ENCODE data around the gene SCARF2.
"Not testable (repeated sequence)": the region's sequence is repeated elsewhere in the genome, so short reads cannot be mapped to it uniquely, and the experiment has no call there.

SCARF2 gene

GRCh38 chr22:20398420-20398819 is 39.2 kb downstream of the SCARF2 start:
- DNase-seq (no peak), ATAC-seq (replicated peaks) (no peak)
- Mint-ChIP-seq H3K36me3 (peaks cover 14% of the 10 kb centered on the region in 2 donors), H3K27ac (no peak overlapping the region), H3K4me1 (peaks cover 26 to 48% of the 10 kb centered on the region in 2 donors), H3K9me3 (no peaks in the 10 kb centered on the region), H3K4me3 (no peak overlapping the region), H3K27me3 (no peaks in the 10 kb centered on the region)

DNA sequence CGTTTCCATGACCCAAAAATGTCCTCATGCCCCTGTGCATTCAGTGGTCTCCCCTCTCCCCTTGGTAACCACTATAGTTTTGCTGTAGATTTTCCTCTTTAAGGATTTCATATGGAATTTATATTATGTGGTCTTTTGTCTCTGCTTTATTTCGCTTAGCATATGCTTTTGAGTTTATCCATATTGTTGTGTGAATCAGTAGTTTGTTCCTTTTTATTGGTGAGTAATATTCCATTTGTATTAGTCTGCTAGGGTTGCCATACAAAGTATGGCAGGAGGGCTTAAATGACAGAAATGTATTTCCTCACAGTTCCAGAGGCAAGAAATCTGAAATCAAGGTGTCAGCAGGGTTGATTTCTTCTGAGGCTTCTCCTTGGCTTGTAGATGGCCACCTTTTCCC is 40.1 kb downstream of the SCARF2 start:
- ATAC-seq (replicated peaks), result no peak
- no peak overlapping the region for H3K4me3 Mint-ChIP-seq

GRCh38 chr22:20396639-20397038 is 41.0 kb downstream of the SCARF2 start:
- H3K27me3 Mint-ChIP-seq, result no peaks in the 10 kb centered on the region
- H3K36me3 Mint-ChIP-seq, result peaks cover 8 to 9% of the 10 kb centered on the region in 2 donors
- H3K4me1 Mint-ChIP-seq, result peaks cover 26 to 48% of the 10 kb centered on the region in 2 donors
- H3K9me3 Mint-ChIP-seq, result no peaks in the 10 kb centered on the region
- DNase-seq, result peak; percentile 17
- peak overlapping the region in 1 of 2 donors; percentile 15 for H3K4me3 Mint-ChIP-seq
- H3K27ac Mint-ChIP-seq, result no peak overlapping the region
- ATAC-seq (replicated peaks), result peak; percentile 76 to 80

More for the DNA sequence above, 40.1 kb downstream of the SCARF2 start:
- peaks cover 26 to 48% of the 10 kb centered on the region in 2 donors for H3K4me1 Mint-ChIP-seq
- H3K9me3 Mint-ChIP-seq, result no peaks in the 10 kb centered on the region
- H3K27me3 Mint-ChIP-seq, result no peaks in the 10 kb centered on the region
- peaks cover 9% of the 10 kb centered on the region in 2 donors for H3K36me3 Mint-ChIP-seq
- no peak overlapping the region for H3K27ac Mint-ChIP-seq
- no peak for DNase-seq

- H3K4me3 Mint-ChIP-seq, result peak overlapping the region; percentile 91
Measured at GRCh38 chr22:20395907-20396287, 41.7 kb downstream of the SCARF2 start.

GRCh38 chr22:20395181-20395906 is 42.3 kb downstream of the SCARF2 start:
- DNase-seq, result no peak
- H3K27ac Mint-ChIP-seq, result no peak overlapping the region

More at GRCh38 chr22:20395907-20396287, 41.7 kb downstream of the SCARF2 start:
- no peak for DNase-seq
- no peak for ATAC-seq (replicated peaks)
- H3K27ac Mint-ChIP-seq, result no peak overlapping the region
- no peaks in the 10 kb centered on the region for H3K9me3 Mint-ChIP-seq
- peaks cover 6 to 9% of the 10 kb centered on the region in 2 donors for H3K36me3 Mint-ChIP-seq
- no peaks in the 10 kb centered on the region for H3K27me3 Mint-ChIP-seq
- H3K4me1 Mint-ChIP-seq, result peaks cover 26 to 43% of the 10 kb centered on the region in 2 donors

DNA sequence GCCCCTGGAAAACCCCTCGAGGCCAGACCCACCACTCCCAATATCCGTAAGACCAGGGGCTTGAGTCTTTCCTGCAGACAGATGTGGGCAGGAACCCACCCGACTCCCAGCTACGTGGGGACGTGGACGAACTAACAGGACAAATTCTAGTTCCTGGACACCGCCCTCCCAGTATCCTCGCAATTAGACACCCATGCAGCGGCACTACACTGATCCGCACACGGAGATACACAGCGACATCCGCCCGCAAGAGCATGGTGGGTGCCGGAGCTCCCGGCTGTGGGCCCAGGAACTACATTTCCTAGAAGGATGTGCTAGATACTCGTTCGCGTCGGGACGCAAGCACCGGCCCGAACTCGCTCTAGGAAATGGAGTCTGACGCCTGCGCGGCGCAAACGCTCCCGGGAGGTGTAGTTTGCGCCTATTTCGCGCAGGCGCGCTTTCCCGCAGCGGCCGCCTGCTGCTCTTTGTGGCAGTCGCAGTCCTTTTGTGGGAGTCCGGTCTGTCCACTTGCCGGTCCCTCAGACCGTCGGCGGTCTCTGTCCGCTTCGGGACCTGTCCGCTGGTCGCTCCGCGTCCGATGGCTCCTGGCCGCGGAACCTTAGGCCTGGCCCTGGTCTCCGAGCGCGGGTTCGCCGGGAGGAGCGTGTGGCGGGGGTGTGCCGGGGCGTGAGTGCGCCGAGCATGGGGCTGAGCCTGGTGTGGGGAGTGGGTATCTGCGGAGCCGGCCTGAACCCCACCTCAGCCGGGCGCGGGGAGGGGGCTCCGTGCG is 43.7 kb downstream of the SCARF2 start, which contains the start of gene ZNF74:
Gene ZNF74 (plus strand): TSS at position 447 of the 772 bp plus-strand sequence. CDS start 478 bp downstream, outside the sequence.
- Mint-ChIP-seq H3K4me3 (peak within 1 kb of the TSS; percentile 91), H3K27ac (peak within 1 kb of the TSS; percentile 93)

More at GRCh38 chr22:20395181-20395906, 42.3 kb downstream of the SCARF2 start:
- Mint-ChIP-seq H3K36me3 (peaks cover 6% of the 10 kb centered on the region in 2 donors), H3K9me3 (no peaks in the 10 kb centered on the region), H3K27me3 (no peaks in the 10 kb centered on the region), H3K4me1 (peaks cover 26 to 39% of the 10 kb centered on the region in 2 donors), H3K4me3 (peak overlapping the region; percentile 91)
- ATAC-seq (replicated peaks), result no peak

DNA sequence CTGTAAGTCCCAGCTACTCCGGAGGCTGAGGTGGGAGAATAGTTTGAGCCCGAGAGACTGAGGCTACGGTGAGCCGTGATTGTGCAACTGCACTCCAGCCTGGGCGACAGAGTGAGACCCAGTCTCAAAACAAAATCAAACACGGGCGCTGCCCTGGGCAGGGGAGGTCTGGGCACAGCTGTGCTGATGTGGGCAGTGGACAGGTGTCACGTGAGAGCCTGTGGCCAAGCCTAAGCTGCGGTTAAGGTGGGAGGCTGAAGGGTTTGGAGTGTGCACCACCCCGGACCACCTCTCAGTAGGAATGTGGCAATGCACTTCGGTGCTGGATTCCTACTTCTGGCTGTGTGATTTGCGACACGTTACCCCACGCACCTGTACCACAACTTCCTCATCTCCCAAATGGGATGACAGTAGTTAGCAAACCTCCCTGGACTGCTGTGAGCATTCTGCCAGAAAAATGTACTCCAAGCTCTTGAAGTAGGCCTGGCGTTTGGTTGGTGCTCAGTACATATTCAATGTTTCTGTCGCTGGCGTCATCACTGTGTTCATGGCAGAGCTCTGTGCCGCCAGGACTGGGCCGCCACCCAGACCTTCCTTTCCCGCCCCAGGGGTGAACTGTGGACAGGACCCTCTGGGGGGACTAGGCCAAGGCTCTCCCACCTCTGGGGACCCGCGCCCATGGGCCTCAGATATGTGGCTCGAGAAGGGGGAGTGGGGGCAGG is 44.5 kb downstream of the SCARF2 start:
- Mint-ChIP-seq H3K36me3 (peaks cover 2 to 3% of the 10 kb centered on the region in 2 donors), H3K9me3 (peaks cover 0 to 2% of the 10 kb centered on the region in 2 donors), H3K4me1 (peaks cover 24 to 33% of the 10 kb centered on the region in 2 donors), H3K4me3 (peak overlapping the region; percentile 91), H3K27ac (peak overlapping the region; percentile 93), H3K27me3 (no peaks in the 10 kb centered on the region)
- ATAC-seq (replicated peaks) (no peak), DNase-seq (no peak)

More for the DNA sequence above, 43.7 kb downstream of the SCARF2 start, which contains the start of gene ZNF74:
- peaks cover 0 to 2% of the 10 kb centered on the region in 2 donors for H3K9me3 Mint-ChIP-seq
- peak; percentile 77 for DNase-seq
- no peaks in the 10 kb centered on the region for H3K27me3 Mint-ChIP-seq
- peaks cover 24 to 33% of the 10 kb centered on the region in 2 donors for H3K4me1 Mint-ChIP-seq
- peak; percentile 86 to 89 for ATAC-seq (replicated peaks)
- H3K36me3 Mint-ChIP-seq, result peaks cover 2 to 3% of the 10 kb centered on the region in 2 donors

DNA sequence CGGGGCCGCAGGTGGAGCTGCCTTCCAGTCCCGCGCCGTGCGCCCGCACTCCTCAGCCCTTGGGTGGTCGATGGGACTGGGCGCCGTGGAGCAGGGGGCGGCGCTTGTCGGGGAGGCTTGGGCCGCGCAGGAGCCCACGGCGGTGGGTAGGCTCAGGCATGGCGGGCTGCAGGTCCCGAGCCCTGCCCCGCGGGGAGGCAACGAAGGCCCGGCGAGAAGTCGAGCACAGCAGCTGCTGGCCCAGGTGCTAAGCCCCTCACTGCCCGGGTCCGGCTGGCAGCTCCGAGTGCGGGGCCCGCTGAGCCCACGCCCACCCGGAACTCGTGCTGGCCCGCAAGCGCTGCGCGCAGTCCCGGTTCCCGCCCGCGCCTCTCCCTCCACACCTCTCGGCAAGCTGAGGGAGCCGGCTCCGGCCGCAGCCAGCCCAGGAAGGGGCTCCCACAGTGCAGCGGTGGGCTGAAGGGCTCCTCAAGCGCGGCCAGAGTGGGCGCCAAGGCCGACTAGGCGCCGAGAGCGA is 45.2 kb downstream of the SCARF2 start:
- DNase-seq; ATAC-seq (replicated peaks); H3K27ac Mint-ChIP-seq; H3K27me3 Mint-ChIP-seq; H3K36me3 Mint-ChIP-seq; H3K9me3 Mint-ChIP-seq; H3K4me3 Mint-ChIP-seq: not testable (repeated sequence)
- H3K4me1 Mint-ChIP-seq, result peaks cover 24 to 32% of the 10 kb centered on the region in 2 donors

DNA sequence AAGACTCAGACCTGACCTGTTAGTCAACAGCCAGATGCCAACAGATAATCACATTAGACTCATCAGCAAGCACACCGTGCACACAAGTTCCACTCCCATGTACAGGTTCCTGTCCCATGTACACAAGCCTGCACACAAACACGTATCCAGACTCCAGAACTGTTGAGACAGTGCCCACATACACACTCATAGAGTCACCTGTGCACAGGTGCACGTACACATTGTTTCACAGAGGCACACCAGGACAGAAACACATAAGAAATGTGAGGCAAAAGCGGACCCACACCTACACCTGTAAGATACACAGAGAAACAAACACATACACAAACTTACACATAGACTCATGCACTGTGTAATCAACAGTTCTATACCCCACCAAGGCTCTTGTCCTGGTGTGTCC is 46.4 kb downstream of the SCARF2 start:
- DNase-seq, result no peak
- no peak overlapping the region for H3K27ac Mint-ChIP-seq
- H3K27me3 Mint-ChIP-seq, result no peaks in the 10 kb centered on the region
- ATAC-seq (replicated peaks), result no peak
- H3K36me3 Mint-ChIP-seq, result no peaks in the 10 kb centered on the region
- peaks cover 15 to 20% of the 10 kb centered on the region in 2 donors for H3K4me1 Mint-ChIP-seq
- H3K4me3 Mint-ChIP-seq, result no peak overlapping the region
- H3K9me3 Mint-ChIP-seq, result peaks cover 0 to 2% of the 10 kb centered on the region in 2 donors

GRCh38 chr22:20390394-20390907 is 47.2 kb downstream of the SCARF2 start:
- no peak for ATAC-seq (replicated peaks)
- H3K4me3 Mint-ChIP-seq, result no peak overlapping the region
- H3K36me3 Mint-ChIP-seq, result no peaks in the 10 kb centered on the region
- DNase-seq, result no peak
- H3K4me1 Mint-ChIP-seq, result peaks cover 8 to 13% of the 10 kb centered on the region in 2 donors
- no peaks in the 10 kb centered on the region for H3K27me3 Mint-ChIP-seq
- H3K27ac Mint-ChIP-seq, result no peak overlapping the region
- peaks cover 0 to 2% of the 10 kb centered on the region in 2 donors for H3K9me3 Mint-ChIP-seq

- DNase-seq (no peak), ATAC-seq (replicated peaks) (no peak)
- peaks cover 0 to 2% of the 10 kb centered on the region in 2 donors for H3K9me3 Mint-ChIP-seq
- no peaks in the 10 kb centered on the region for H3K36me3 Mint-ChIP-seq
- peaks cover 0 to 2% of the 10 kb centered on the region in 2 donors for H3K27me3 Mint-ChIP-seq
- no peak overlapping the region for H3K4me3 Mint-ChIP-seq
- H3K27ac Mint-ChIP-seq, result no peak overlapping the region
- H3K4me1 Mint-ChIP-seq, result peaks cover under 1 to 2% of the 10 kb centered on the region in 2 donors
Measured at GRCh38 chr22:20389288-20389687, 48.3 kb downstream of the SCARF2 start.

GRCh38 chr22:20388200-20388599 is 49.4 kb downstream of the SCARF2 start:
- DNase-seq (no peak), ATAC-seq (replicated peaks) (no peak)
- Mint-ChIP-seq H3K9me3 (peaks cover 0 to 2% of the 10 kb centered on the region in 2 donors), H3K27me3 (peaks cover 0 to 4% of the 10 kb centered on the region in 2 donors), H3K4me1 (no peaks in the 10 kb centered on the region), H3K36me3 (no peaks in the 10 kb centered on the region), H3K27ac (no peak overlapping the region), H3K4me3 (no peak overlapping the region)

DNA sequence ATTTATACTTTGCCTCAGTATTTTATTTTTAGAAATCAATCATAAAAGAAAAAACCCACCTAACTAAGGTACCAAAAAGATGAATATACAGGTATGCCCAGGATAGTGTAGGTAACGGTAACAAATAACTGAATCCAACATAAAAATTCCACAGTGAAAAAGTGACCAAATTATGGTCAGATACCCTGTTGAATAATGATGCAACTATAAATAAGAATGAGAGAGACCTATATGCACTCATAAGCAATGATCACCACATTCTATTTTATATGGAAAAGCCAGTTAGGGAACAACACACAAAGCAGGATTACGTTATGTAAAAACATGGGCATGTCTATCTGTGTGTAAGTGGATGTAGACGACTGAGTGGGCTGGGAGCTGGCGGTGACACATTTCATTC is 50.7 kb downstream of the SCARF2 start:
- Mint-ChIP-seq H3K36me3 (no peaks in the 10 kb centered on the region), H3K4me3 (no peak overlapping the region), H3K27me3 (peaks cover 0 to 4% of the 10 kb centered on the region in 2 donors), H3K9me3 (peaks cover 0 to 2% of the 10 kb centered on the region in 2 donors), H3K27ac (no peak overlapping the region), H3K4me1 (no peaks in the 10 kb centered on the region)
- no peak for ATAC-seq (replicated peaks)
- no peak for DNase-seq

All from stimulated activated naive B cell treated with anti-CD40 and anti-IgM and Interleukin-4, amounts not matched to agents 10 μg/mL and 1 μg/mL and 100 μg/mL, for 72 hours (primary cell).